AG04450 (cell line): Measurements from ENCODE around the gene PLCZ1. TPM values are rescaled to one million over a fixed set of nuclear protein-coding genes. Genes with fewer than 3 reads are reported as not detected.

Source experiments
- CTCF ChIA-PET: fragments of 300-600, 350-600 bp; formaldehyde crosslinking; extraction: SDS; loops from one replicate; lab custom pipeline; 2022; ENCODE audit warnings: antibody characterized with exemption, inconsistent platforms; lab: Charles Lee
- POLR2A ChIA-PET: fragments of 350-600 bp; formaldehyde crosslinking; extraction: SDS; loops from one replicate; lab custom pipeline; 2021; ENCODE audit warnings: antibody characterized with exemption, inconsistent platforms; lab: Yijun Ruan, JAX
- DNase-seq: peaks from one replicate; pipeline ENCODE4 v3.0.0-alpha.2; 2011; ENCODE audit warnings: low read depth, low spot score
- H3K27ac ChIP-seq: one replicate; pipeline ENCODE4 v1.5.1; 2012; ENCODE audit warnings: low read depth, low read length, control low read depth
- H3K27me3 ChIP-seq: one replicate; pipeline ENCODE4 v1.6.0; 2012; ENCODE audit warnings: low read length; ENCODE audit not compliant: control insufficient read depth, insufficient read depth
- H3K4me3 ChIP-seq: 2 replicates; pipeline ENCODE4 v1.5.1; 2011; ENCODE audit warnings: mild to moderate bottlenecking, low read depth, low read length, control low read depth
- H3K9me3 ChIP-seq: 2 replicates; pipeline ENCODE4 v1.5.1; 2012; ENCODE audit warnings: low read length; ENCODE audit not compliant: control insufficient read depth, insufficient read depth
- polyA plus RNA-seq: library from polyadenylated mRNA; depleted of rRNA; stranded (reverse); fragments of >200 nt; gene quantifications from 2 replicates; pipeline ENCODE4 v1.2.3, GENCODE V29; 2011; rRNA removed
- TF ChIP-seq, protein P1 (sequence below): IDR thresholded peaks from 2 replicates; pipeline ENCODE4 v1.5.1; 2011; ENCODE audit warnings: low read depth, low read length, control low read depth, inconsistent platforms

The PLCZ1 gene
- polyA plus RNA-seq, 1 experiment: not detected

DNA sequence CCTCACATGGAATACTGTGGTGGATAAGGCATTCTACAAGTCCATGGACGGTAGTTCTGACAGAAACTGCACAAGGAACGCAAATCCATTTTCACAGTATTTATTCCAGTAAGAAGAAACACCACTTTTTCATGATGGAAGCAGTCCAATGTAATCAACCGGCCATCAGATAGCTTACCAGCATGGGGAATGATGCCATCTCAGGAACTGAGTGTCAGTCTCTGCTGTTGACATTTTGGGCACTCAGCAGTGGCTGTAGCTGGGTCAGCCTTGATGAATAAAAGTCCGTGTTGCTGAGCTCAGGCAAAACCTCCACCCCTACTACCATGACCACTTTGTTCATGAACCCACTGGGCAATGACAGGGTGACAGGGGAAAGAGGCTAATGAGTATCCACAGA, 103.4 kb downstream of the PLCZ1 start:
- H3K4me3 ChIP-seq: no peak overlapping the region
- no peaks in the 10 kb centered on the region for H3K27me3 ChIP-seq
- POLR2A ChIA-PET: no interaction called here
- DNase-seq: no peak
- TF ChIP-seq, protein P1, sequence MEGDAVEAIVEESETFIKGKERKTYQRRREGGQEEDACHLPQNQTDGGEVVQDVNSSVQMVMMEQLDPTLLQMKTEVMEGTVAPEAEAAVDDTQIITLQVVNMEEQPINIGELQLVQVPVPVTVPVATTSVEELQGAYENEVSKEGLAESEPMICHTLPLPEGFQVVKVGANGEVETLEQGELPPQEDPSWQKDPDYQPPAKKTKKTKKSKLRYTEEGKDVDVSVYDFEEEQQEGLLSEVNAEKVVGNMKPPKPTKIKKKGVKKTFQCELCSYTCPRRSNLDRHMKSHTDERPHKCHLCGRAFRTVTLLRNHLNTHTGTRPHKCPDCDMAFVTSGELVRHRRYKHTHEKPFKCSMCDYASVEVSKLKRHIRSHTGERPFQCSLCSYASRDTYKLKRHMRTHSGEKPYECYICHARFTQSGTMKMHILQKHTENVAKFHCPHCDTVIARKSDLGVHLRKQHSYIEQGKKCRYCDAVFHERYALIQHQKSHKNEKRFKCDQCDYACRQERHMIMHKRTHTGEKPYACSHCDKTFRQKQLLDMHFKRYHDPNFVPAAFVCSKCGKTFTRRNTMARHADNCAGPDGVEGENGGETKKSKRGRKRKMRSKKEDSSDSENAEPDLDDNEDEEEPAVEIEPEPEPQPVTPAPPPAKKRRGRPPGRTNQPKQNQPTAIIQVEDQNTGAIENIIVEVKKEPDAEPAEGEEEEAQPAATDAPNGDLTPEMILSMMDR: no peak
- H3K9me3 ChIP-seq: no peaks in the 10 kb centered on the region
- no peak overlapping the region for H3K27ac ChIP-seq
- CTCF ChIA-PET: no interaction called here

Other genes with a start within 250 kb of the PLCZ1 start
- not detected in 2 replicates for gene CAPZA3, start 107 bp upstream of the PLCZ1 start, polyA plus RNA-seq